Hippocampal formation (tissue), 2 donors: Measurements from ENCODE around the gene GABRG2.

Experiments
- DNase-seq, 2 donors: peaks; one replicate each; lab custom pipeline; 2025; lab: John Stamatoyannopoulos, UW

Gene GABRG2

DNA sequence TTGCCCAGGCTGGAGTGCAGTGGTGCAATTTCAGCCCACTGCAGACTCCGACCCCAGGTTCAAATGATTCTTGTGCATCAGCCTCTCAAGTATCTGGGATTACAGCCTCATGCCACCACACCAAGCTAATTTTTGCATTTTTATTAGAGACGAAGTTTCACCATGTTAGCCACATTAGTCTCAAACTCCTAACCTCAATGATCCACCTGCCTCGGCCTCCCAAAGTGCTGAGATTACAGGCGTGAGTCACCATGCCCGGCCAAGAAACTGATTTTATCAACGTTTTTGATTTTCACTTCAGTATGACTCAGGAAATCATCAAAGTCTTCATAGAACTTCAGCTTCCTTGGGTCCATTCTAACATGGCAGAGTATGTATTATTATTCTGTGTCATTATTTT lies 125.4 kb downstream of the GABRG2 start:
- no peak for DNase-seq

DNA sequence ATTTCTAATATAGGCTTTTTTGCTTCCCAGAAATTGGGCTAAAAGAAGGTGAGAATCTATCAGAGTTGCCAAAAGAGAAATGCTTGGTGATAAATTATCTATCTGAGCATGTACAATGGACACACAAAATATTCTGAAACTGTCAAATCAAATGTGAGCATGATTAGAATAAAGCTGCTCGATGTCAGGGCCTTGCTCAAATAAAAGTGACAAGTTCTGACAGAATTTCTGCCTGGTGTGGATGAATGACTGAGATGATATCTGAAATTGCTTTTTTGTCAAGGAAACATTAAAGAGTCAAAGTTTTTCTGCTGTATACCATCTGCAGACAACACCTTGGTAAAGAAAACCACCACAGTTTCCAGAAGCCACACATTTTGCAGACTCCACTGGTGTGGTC lies 128.8 kb downstream of the GABRG2 start:
- DNase-seq: no peak

DNA sequence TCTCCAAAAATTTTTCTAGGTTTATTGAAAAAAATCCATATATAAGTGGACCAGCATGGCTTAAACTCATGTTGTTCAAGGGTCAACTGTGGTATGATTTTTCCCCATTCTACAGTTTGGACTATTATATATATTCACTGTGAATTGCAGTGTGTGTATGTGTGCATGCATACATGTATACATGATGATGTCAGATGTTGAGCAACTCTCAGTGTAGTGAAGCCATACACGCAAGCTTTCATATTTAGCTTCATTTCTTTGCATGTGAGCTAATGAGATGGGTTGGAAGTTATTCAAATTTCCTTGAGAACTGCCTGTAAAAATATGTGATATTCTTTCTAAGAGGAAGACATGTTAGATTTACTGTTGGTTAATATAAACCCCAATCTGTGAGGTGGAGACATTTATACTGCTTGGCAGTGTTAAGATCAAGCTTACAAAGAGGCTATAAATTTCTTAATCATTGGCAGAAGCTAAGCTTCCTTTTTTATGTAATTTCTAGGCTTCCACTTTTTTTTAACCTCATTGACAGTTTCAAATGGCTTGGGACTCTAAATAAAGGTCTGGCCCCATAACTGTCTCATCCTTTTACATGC lies 134.8 kb downstream of the GABRG2 start:
- no peak for DNase-seq
